Sigmoid colon (tissue), 4 donors: ENCODE results near the gene NUCB1.

ENCODE experiments used
- CTCF ChIP-seq, 4 experiments: fragments of 450-650 bp in 3 of 4; fragments of 200-600 bp in 1 of 4; IDR thresholded peaks; one replicate each; pipeline ENCODE4 v1.5.1; 2016 to 2019; ENCODE audit warnings: antibody characterized with exemption in 4 of 4, mild to moderate bottlenecking in 3 of 4, moderate library complexity in 2 of 4
- EP300 ChIP-seq, 4 donors: sonication (generic); formaldehyde crosslinking; IDR thresholded peaks; one replicate each; pipeline ENCODE4 v1.6.1; 2017; ENCODE audit warnings: antibody characterized with exemption in 4 of 4
- POLR2A ChIP-seq, 2 donors: fragments of 450-650 bp; IDR thresholded peaks; one replicate each; pipeline ENCODE4 v1.6.1; 2016; ENCODE audit warnings: antibody characterized with exemption in 2 of 2, mild to moderate bottlenecking in 2 of 2, moderate library complexity in 2 of 2
- POLR2AphosphoS5 ChIP-seq, 4 donors: sonication (generic); formaldehyde crosslinking; IDR thresholded peaks; one replicate each; pipeline ENCODE4 v1.6.1; 2017; ENCODE audit warnings: antibody characterized with exemption in 4 of 4

- TF ChIP-seq CTCF (IDR thresholded peaks at IDR 0.05) (no peak), EP300 (IDR thresholded peaks at IDR 0.05) (no peak), POLR2AphosphoS5 (IDR thresholded peaks at IDR 0.05) (no peak), POLR2A (IDR thresholded peaks at IDR 0.05) (no peak)
These were observed 30.1 kb upstream of the NUCB1 start for GRCh38 chr19:48870048-48870447.
